Embryonic facial prominence (tissue), 1 donor: ENCODE results near the gene CNGA2.
"Not testable (repeated sequence)": the region's sequence is repeated elsewhere in the genome, so short reads cannot be mapped to it uniquely, and the experiment has no call there.

Experiments
- DNase-seq: peaks from one replicate; pipeline ENCODE4 v3.0.0-alpha.2; 2016; ENCODE audit errors: extremely low spot score

CNGA2 gene

GRCh38 chrX:151734446-151734845, at the start of gene CNGA2:
TSS of gene CNGA2 (plus strand) at chrX:151734746. CDS start at chrX:151738484, 3,738 bp downstream.
- DNase-seq = no peak

- DNase-seq = no peak
These were observed 46.9 kb upstream of the CNGA2 start for GRCh38 chrX:151687635-151688034.

GRCh38 chrX:151688695-151689094, 45.9 kb upstream of the CNGA2 start:
- no peak for DNase-seq

GRCh38 chrX:151692825-151693224, 41.7 kb upstream of the CNGA2 start:
- DNase-seq = no peak

GRCh38 chrX:151694121-151694520, 40.4 kb upstream of the CNGA2 start:
- DNase-seq = no peak

- DNase-seq = no peak
These were observed 39.6 kb upstream of the CNGA2 start, which contains the start of gene PRRG3 for GRCh38 chrX:151694661-151695582. TSS of gene PRRG3 (plus strand) at chrX:151695458. CDS start at chrX:151698815, 3,357 bp downstream.

- DNase-seq = no peak
These were observed 38.8 kb upstream of the CNGA2 start for GRCh38 chrX:151695583-151696340.

GRCh38 chrX:151697082-151697481, 37.5 kb upstream of the CNGA2 start:
- not testable (repeated sequence) for DNase-seq

- DNase-seq = peak; percentile 45
These were observed 37.0 kb upstream of the CNGA2 start for GRCh38 chrX:151697522-151697921.

GRCh38 chrX:151698485-151698884, 36.1 kb upstream of the CNGA2 start:
- DNase-seq = no peak

- DNase-seq = no peak
These were observed 34.8 kb upstream of the CNGA2 start for GRCh38 chrX:151699746-151700145.

- DNase-seq = no peak
These were observed 34.0 kb upstream of the CNGA2 start for GRCh38 chrX:151700581-151700980.

- no peak for DNase-seq
These were observed 33.5 kb upstream of the CNGA2 start for GRCh38 chrX:151701071-151701470.

GRCh38 chrX:151701531-151701930, 33.0 kb upstream of the CNGA2 start:
- DNase-seq = no peak

GRCh38 chrX:151702026-151702714, 32.4 kb upstream of the CNGA2 start:
- DNase-seq = no peak

GRCh38 chrX:151702741-151703340, 31.7 kb upstream of the CNGA2 start:
- DNase-seq = no peak

- no peak for DNase-seq
These were observed 31.1 kb upstream of the CNGA2 start for GRCh38 chrX:151703487-151703886.

- no peak for DNase-seq
These were observed 30.4 kb upstream of the CNGA2 start for GRCh38 chrX:151704041-151704663.

GRCh38 chrX:151708821-151709220, 25.7 kb upstream of the CNGA2 start:
- no peak for DNase-seq

- no peak for DNase-seq
These were observed 24.1 kb upstream of the CNGA2 start for GRCh38 chrX:151710457-151710856.

GRCh38 chrX:151711154-151711553, 23.4 kb upstream of the CNGA2 start:
- DNase-seq = no peak
